Measurements from ENCODE around the gene ALKBH6. TPM values are rescaled to one million over a fixed set of nuclear protein-coding genes. Genes with fewer than 3 reads are reported as not detected.

Gene ALKBH6
- total and polyA plus RNA-seq, 2 of the 8 experiments (the other 6 are each of a cell fraction or from before 2014, with no cell fraction given): 19.2 to 33.3 TPM

DNA sequence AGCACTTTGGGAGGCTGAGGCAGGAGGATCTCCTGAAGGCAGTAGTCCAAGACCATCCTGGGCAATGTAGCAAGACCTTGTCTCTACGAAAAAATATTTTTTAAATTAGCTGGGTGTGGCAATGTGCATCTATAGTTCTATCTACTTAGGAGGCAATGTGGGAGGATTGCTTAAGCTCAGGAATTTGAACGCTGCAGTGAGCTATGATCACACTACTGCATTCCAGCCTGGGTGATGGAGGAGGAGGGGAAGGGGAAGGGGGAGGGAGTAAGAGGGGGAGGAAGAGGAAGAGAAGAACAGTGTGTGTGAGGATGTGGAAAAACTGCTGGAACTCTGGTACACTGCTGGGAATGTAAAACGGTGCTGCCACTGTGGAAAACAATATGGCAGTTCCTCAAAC, 27.8 kb upstream of the ALKBH6 start:
- no peak overlapping the region for H3K18ac ChIP-seq (ENCODE audit: extremely low read depth, low read length)
- WGBS, 2 experiments (ENCODE audit: extremely low coverage in 1 of 2, insufficient coverage in 1 of 2, insufficient read length in 1 of 2, insufficient replicate concordance in 2 of 2, low coverage in 1 of 2, low lambda C conversion rate in 2 of 2, missing lambda C conversion rate in 1 of 2): 53% methylated on average over 3 of the region's 3 CpGs; no CpG with 5 or more reads in 1 of the 2 experiments
- no peak overlapping the region for H3K9ac ChIP-seq (replicated peaks in 1 of 4; ENCODE audit: extremely low read depth in 1 of 4, low read depth in 3 of 4, low read length in 3 of 4)
- no peak overlapping the region for H3K23ac ChIP-seq (ENCODE audit: insufficient read length)
- ChIA-PET CTCF (ENCODE audit: partially characterized antibody) (interaction anchor here (0.9 to 1.6 kb wide), 5 partner anchors 9 to 84 kb away, joined by 3 to 7 read pairs (median 3); no protein-coding TSS in a partner anchor), POLR2A (ENCODE audit: partially characterized antibody) (interaction anchor here (0.9 kb wide), 1 partner anchor 8 kb away, joined by 3 read pairs; no protein-coding TSS in a partner anchor)
- no peak overlapping the region for H3K27ac ChIP-seq (ENCODE audit: low read depth, low read length)
- no peak overlapping the region for H4K91ac ChIP-seq (replicated peaks; ENCODE audit: insufficient read length, low read length)
- no peak overlapping the region for H4K5ac ChIP-seq (ENCODE audit: insufficient read length, low read depth, low read length)
- H3K36me3 ChIP-seq (ENCODE audit: control insufficient read depth in 2 of 4, insufficient read depth in 4 of 4, low read length in 3 of 4): no peaks in the 10 kb centered on the region
- H3K4me1 ChIP-seq (replicated peaks in 1 of 4; ENCODE audit: control insufficient read depth in 3 of 4, insufficient read depth in 4 of 4, low read length in 3 of 4): peaks cover 0 to 4% (median 0%) of the 10 kb centered on the region in 4 experiments; a peak in 1 of 7 replicates
- H4K20me1 ChIP-seq (replicated peaks in 1 of 2; ENCODE audit: control insufficient read depth in 1 of 2, insufficient read depth in 2 of 2, low read length in 2 of 2): no peaks in the 10 kb centered on the region
- no peaks in the 10 kb centered on the region for H3K27me3 ChIP-seq (replicated peaks in 1 of 4; ENCODE audit: control insufficient read depth in 3 of 4, extremely low read depth in 1 of 4, insufficient read depth in 3 of 4, low read length in 3 of 4)
- no peak overlapping the region for H3K4ac ChIP-seq (replicated peaks; ENCODE audit: insufficient read length, low read depth, low read length)
- no peaks in the 10 kb centered on the region for H3K79me1 ChIP-seq (ENCODE audit: low read depth, low read length)
- no peak overlapping the region for H2BK5ac ChIP-seq (ENCODE audit: low read depth, low read length)
- H3K79me2 ChIP-seq (ENCODE audit: control insufficient read depth in 1 of 2, insufficient read depth in 2 of 2, low read length in 2 of 2): no peaks in the 10 kb centered on the region
- TF ChIP-seq CEBPB (IDR thresholded peaks at IDR 0.05; ENCODE audit: low read depth, low read length) (peak; percentile 55; the same call in 1 of the 2 replicates), SIX5 (IDR thresholded peaks at IDR 0.05; ENCODE audit: low read depth, low read length) (no peak), TEAD4 (IDR thresholded peaks at IDR 0.05; ENCODE audit: low read depth, low read length) (peak; percentile 83)
- peaks cover 3% of the 10 kb centered on the region; the same call in 1 of the 2 replicates for H3K23me2 ChIP-seq (ENCODE audit: low read depth, low read length)
- no peak overlapping the region for H3K56ac ChIP-seq (replicated peaks; ENCODE audit: insufficient read length, low read depth, low read length)
- DNase-seq (ENCODE audit: low read depth in 1 of 2, low spot score in 2 of 2) (no peak), FAIRE-seq (no peak)
- no peak overlapping the region for H3K14ac ChIP-seq (ENCODE audit: insufficient read length)
- no peak overlapping the region for H2BK15ac ChIP-seq (ENCODE audit: low read length)
- H2AFZ ChIP-seq (ENCODE audit: low read length): no peak overlapping the region
- H2BK120ac ChIP-seq (replicated peaks; ENCODE audit: low read depth, low read length): no peak overlapping the region
- H2BK12ac ChIP-seq (ENCODE audit: low read depth, low read length): no peak overlapping the region
- no peaks in the 10 kb centered on the region for H3K9me3 ChIP-seq (ENCODE audit: insufficient read depth in 2 of 2, low read depth in 1 of 2, low read length in 1 of 2)
- H4K8ac ChIP-seq (ENCODE audit: extremely low read depth, insufficient read depth, low read length): no peak overlapping the region
- no peak overlapping the region for H2AK5ac ChIP-seq (ENCODE audit: low read depth, low read length)
- no peak overlapping the region for H3K4me3 ChIP-seq (ENCODE audit: extremely low read depth in 1 of 4, insufficient read depth in 2 of 4, low read depth in 3 of 4, low read length in 4 of 4)
- H2BK20ac ChIP-seq (ENCODE audit: low read length): no peak overlapping the region
- H3K4me2 ChIP-seq (ENCODE audit: insufficient read depth in 1 of 2, low read depth in 2 of 2, low read length in 2 of 2): no peak overlapping the region
